ENCODE results near the gene SLC1A3. TPM values are rescaled to one million over a fixed set of nuclear protein-coding genes. Genes with fewer than 3 reads are reported as not detected.

The SLC1A3 gene
- total RNA-seq, 4 donors from 2014 or later = 10.1 to 17.7 (median 12.9) TPM

GRCh38 chr5:36706662-36707061 lies 100.3 kb downstream of the SLC1A3 start:
- TF ChIP-seq POLR2A (IDR thresholded peaks at IDR 0.05) (no peak), CTCF (IDR thresholded peaks at IDR 0.05) (no peak)
- intact Hi-C loops (cut with DNase I; ENCODE audit: low total_unique reads) = no loop called here
- DNase-seq (ENCODE audit: low spot score in 2 of 2) = no peak
- 38 to 46% methylated on average over 4 of the region's 4 CpGs for WGBS, 2 donors
- H3K4me3 ChIP-seq (ENCODE audit: low read depth, poor library complexity, severe bottlenecking) = no peak overlapping the region

- no peak overlapping the region for H3K4me3 ChIP-seq (ENCODE audit: low read depth, poor library complexity, severe bottlenecking)
- 84 to 94% methylated on average over 5 of the region's 5 CpGs for WGBS, 2 donors
- no peak for DNase-seq (ENCODE audit: low spot score in 2 of 2)
- intact Hi-C loops (cut with DNase I; ENCODE audit: low total_unique reads) = no loop called here
- TF ChIP-seq CTCF (IDR thresholded peaks at IDR 0.05) = no peak
- no peak for TF ChIP-seq POLR2A (IDR thresholded peaks at IDR 0.05)
Measured at GRCh38 chr5:36708996-36709395, 102.6 kb downstream of the SLC1A3 start.

DNA sequence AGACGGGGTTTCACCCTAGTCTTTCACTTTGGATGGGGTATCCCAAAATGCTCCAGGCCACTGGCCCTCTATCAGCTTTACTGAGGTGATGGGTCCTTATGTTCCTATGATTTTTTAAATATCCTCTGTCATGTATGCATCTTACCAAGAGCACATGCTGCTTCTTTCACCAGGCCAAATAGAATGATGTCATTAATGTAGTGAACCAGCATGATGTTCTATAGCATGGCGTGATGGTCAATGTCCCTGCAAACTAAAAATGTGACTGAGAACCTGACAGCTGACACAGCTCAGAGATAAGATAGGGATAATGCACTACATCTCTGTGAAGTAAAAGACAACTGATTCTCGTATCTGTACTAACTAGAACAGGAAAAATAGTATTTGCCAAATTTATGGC lies 103.6 kb downstream of the SLC1A3 start:
- 61 to 80% methylated on average over 3 of the region's 3 CpGs for WGBS, 2 donors
- TF ChIP-seq CTCF (IDR thresholded peaks at IDR 0.05) (no peak), POLR2A (IDR thresholded peaks at IDR 0.05) (no peak)
- intact Hi-C loops (cut with DNase I; ENCODE audit: low total_unique reads) = no loop called here
- no peak for DNase-seq (ENCODE audit: low spot score in 2 of 2)
- H3K4me3 ChIP-seq (ENCODE audit: low read depth, poor library complexity, severe bottlenecking) = no peak overlapping the region

- WGBS, 2 donors = 47 to 49% methylated on average over 3 of the region's 3 CpGs
- intact Hi-C loops (cut with DNase I; ENCODE audit: low total_unique reads) = no loop called here
Measured at GRCh38 chr5:36712706-36713105, 106.3 kb downstream of the SLC1A3 start.

GRCh38 chr5:36713541-36713940 lies 107.1 kb downstream of the SLC1A3 start:
- intact Hi-C loops (cut with DNase I; ENCODE audit: low total_unique reads) = no loop called here
- 49 to 65% methylated on average over 2 of the region's 2 CpGs for WGBS, 2 donors
- DNase-seq (ENCODE audit: low spot score in 2 of 2) = no peak
- H3K4me3 ChIP-seq (ENCODE audit: low read depth, poor library complexity, severe bottlenecking) = no peak overlapping the region
- no peak for TF ChIP-seq POLR2A (IDR thresholded peaks at IDR 0.05)
- no peak for TF ChIP-seq CTCF (IDR thresholded peaks at IDR 0.05)

More at GRCh38 chr5:36712706-36713105, 106.3 kb downstream of the SLC1A3 start:
- no peak overlapping the region for H3K4me3 ChIP-seq (ENCODE audit: low read depth, poor library complexity, severe bottlenecking)
- TF ChIP-seq CTCF (IDR thresholded peaks at IDR 0.05) (no peak), POLR2A (IDR thresholded peaks at IDR 0.05) (no peak)
- no peak for DNase-seq (ENCODE audit: low spot score in 2 of 2)

GRCh38 chr5:36717131-36717695 lies 110.8 kb downstream of the SLC1A3 start:
- no peak overlapping the region for H3K4me3 ChIP-seq (ENCODE audit: low read depth, poor library complexity, severe bottlenecking)
- no peak for TF ChIP-seq POLR2A (IDR thresholded peaks at IDR 0.05)
- TF ChIP-seq CTCF (IDR thresholded peaks at IDR 0.05) = no peak
- WGBS, 2 donors = 60 to 63% methylated on average over 4 of the region's 4 CpGs
- intact Hi-C loops (cut with DNase I; ENCODE audit: low total_unique reads) = no loop called here
- no peak for DNase-seq (ENCODE audit: low spot score in 2 of 2)
